ENCODE data around the gene ANO10. TPM values are rescaled to one million over a fixed set of nuclear protein-coding genes. Genes with fewer than 3 reads are reported as not detected.

The ANO10 gene
- total and polyA plus RNA-seq, 2 of the 8 experiments (the other 6 are each of a cell fraction or from before 2014, with no cell fraction given): 38.0 to 53.2 TPM

- Histone ChIP-seq H2BK120ac (replicated peaks; ENCODE audit: low read depth, low read length) (no peak overlapping the region), H4K8ac (ENCODE audit: extremely low read depth, insufficient read depth, low read length) (no peak overlapping the region), H2AFZ (ENCODE audit: low read length) (no peak overlapping the region), H3K79me1 (ENCODE audit: low read depth, low read length) (no peaks in the 10 kb centered on the region), H3K79me2 (ENCODE audit: control insufficient read depth in 1 of 2, insufficient read depth in 2 of 2, low read length in 2 of 2) (no peaks in the 10 kb centered on the region), H2BK5ac (ENCODE audit: low read depth, low read length) (no peak overlapping the region), H2BK12ac (ENCODE audit: low read depth, low read length) (no peak overlapping the region), H3K36me3 (ENCODE audit: control insufficient read depth in 2 of 4, insufficient read depth in 4 of 4, low read length in 3 of 4) (no peaks in the 10 kb centered on the region), H3K27me3 (replicated peaks in 1 of 4; ENCODE audit: control insufficient read depth in 3 of 4, extremely low read depth in 1 of 4, insufficient read depth in 3 of 4, low read length in 3 of 4) (no peaks in the 10 kb centered on the region), H3K14ac (ENCODE audit: insufficient read length) (no peak overlapping the region), H2BK15ac (ENCODE audit: low read length) (no peak overlapping the region), H4K5ac (ENCODE audit: insufficient read length, low read depth, low read length) (no peak overlapping the region), H3K4me1 (replicated peaks in 1 of 4; ENCODE audit: control insufficient read depth in 3 of 4, insufficient read depth in 4 of 4, low read length in 3 of 4) (peaks cover 0 to 8% (median 0%) of the 10 kb centered on the region in 4 experiments; a peak in 1 of 7 replicates), H4K20me1 (replicated peaks in 1 of 2; ENCODE audit: control insufficient read depth in 1 of 2, insufficient read depth in 2 of 2, low read length in 2 of 2) (peaks cover 0 to 3% of the 10 kb centered on the region in 2 experiments), H2BK20ac (ENCODE audit: low read length) (no peak overlapping the region), H3K56ac (replicated peaks; ENCODE audit: insufficient read length, low read depth, low read length) (no peak overlapping the region), H3K4me3 (ENCODE audit: extremely low read depth in 1 of 4, insufficient read depth in 2 of 4, low read depth in 3 of 4, low read length in 4 of 4) (no peak overlapping the region), H3K23me2 (ENCODE audit: low read depth, low read length) (no peaks in the 10 kb centered on the region), H3K9ac (replicated peaks in 1 of 4; ENCODE audit: extremely low read depth in 1 of 4, low read depth in 3 of 4, low read length in 3 of 4) (no peak overlapping the region), H4K91ac (replicated peaks; ENCODE audit: insufficient read length, low read length) (no peak overlapping the region), H3K4ac (replicated peaks; ENCODE audit: insufficient read length, low read depth, low read length) (no peak overlapping the region), H3K9me3 (ENCODE audit: insufficient read depth in 2 of 2, low read depth in 1 of 2, low read length in 1 of 2) (no peaks in the 10 kb centered on the region), H3K23ac (ENCODE audit: insufficient read length) (no peak overlapping the region), H3K18ac (ENCODE audit: extremely low read depth, low read length) (no peak overlapping the region), H2AK5ac (ENCODE audit: low read depth, low read length) (no peak overlapping the region), H3K27ac (ENCODE audit: low read depth, low read length) (no peak overlapping the region), H3K4me2 (ENCODE audit: insufficient read depth in 1 of 2, low read depth in 2 of 2, low read length in 2 of 2) (no peak overlapping the region)
- ChIA-PET CTCF (ENCODE audit: partially characterized antibody) (interaction anchor here (0.7 kb wide), 1 partner anchor 380 kb away, joined by 3 read pairs; no protein-coding TSS in a partner anchor), POLR2A (ENCODE audit: partially characterized antibody) (no interaction called here)
- no peak for DNase-seq (ENCODE audit: low read depth in 1 of 2, low spot score in 2 of 2)
- 92% methylated on average over 4 of the region's 4 CpGs; no CpG with 5 or more reads in 1 of the 2 experiments for WGBS, 2 experiments (ENCODE audit: extremely low coverage in 1 of 2, insufficient coverage in 1 of 2, insufficient read length in 1 of 2, insufficient replicate concordance in 2 of 2, low coverage in 1 of 2, low lambda C conversion rate in 2 of 2, missing lambda C conversion rate in 1 of 2)
- no peak for FAIRE-seq
These were observed 38.3 kb downstream of the ANO10 start for GRCh38 chr3:43583481-43583880.

Data from H1 (cell line).